GM12878 (cell line): ENCODE results near the gene OTUD6A. TPM values are rescaled to one million over a fixed set of nuclear protein-coding genes. Genes with fewer than 3 reads are reported as not detected.
A peak's percentile ranks its signal among the peaks of the same experiment; 100 is the strongest.

Experiments
- ATAC-seq: fragments of 200-7000 bp; cut with Tn5 transposase; 3 replicates; pipeline ENCODE4 v1.9.1; 2020; ENCODE audit warnings: mild to moderate bottlenecking, moderate library complexity
- BruUV-seq: library from RNA; stranded (reverse); fragments of 400-500 nt; replicated peaks from 2 replicates; lab custom pipeline; 2021; lab: Mats Ljungman, UMichigan
- CTCF ChIA-PET: fragments of 300-600 bp; sonication (Branson Sonifier 250); formaldehyde crosslinking; extraction: SDS; loops from one replicate; lab custom pipeline; 2021; ENCODE audit warnings: inconsistent platforms; lab: Yijun Ruan, JAX
- POLR2A ChIA-PET: fragments of 350-600 bp; formaldehyde crosslinking; extraction: SDS; loops from one replicate; lab custom pipeline; 2021; ENCODE audit warnings: inconsistent platforms; lab: Charles Lee
- RAD21 ChIA-PET: fragments of 300-600 bp; sonication (Branson Sonifier 250); formaldehyde crosslinking; loops from one replicate; lab custom pipeline; 2023; ENCODE audit warnings: antibody characterized with exemption; ENCODE audit not compliant: unreplicated experiment; lab: Charles Lee
- SMC1A ChIA-PET: fragments of 300-600 bp; sonication (Branson Sonifier 250); formaldehyde crosslinking; loops from one replicate; lab custom pipeline; 2023; ENCODE audit not compliant: unreplicated experiment, uncharacterized antibody; lab: Charles Lee
- DNase-seq: peaks from one replicate; pipeline ENCODE4 v3.0.0-alpha.2; 2011; ENCODE audit warnings: low read depth, low spot score
- FAIRE-seq: peaks from 3 replicates; lab custom pipeline; 2011; peaks lifted over from hg19 to GRCh38; lab: Jason Lieb, UNC
- H2AFZ ChIP-seq: 2 replicates; pipeline ENCODE4 v1.6.0; 2011; ENCODE audit warnings: low read depth, low read length, control low read depth; ENCODE audit not compliant: control insufficient read depth
- H3K27ac ChIP-seq: 2 replicates; pipeline ENCODE4 v1.5.1; 2011; ENCODE audit warnings: control low read depth; ENCODE audit not compliant: control insufficient read depth, insufficient read depth
- H3K27me3 ChIP-seq, 2 experiments: replicated peaks in 1 of 2; 2 replicates each; pipeline versions ENCODE4 v1.6.0 to v1.6.1; 2011; ENCODE audit warnings: low read length in 1 of 2; ENCODE audit not compliant: control insufficient read depth in 2 of 2, insufficient read depth in 2 of 2
- H3K36me3 ChIP-seq, 2 experiments: 2 replicates each; pipeline ENCODE4 v1.5.1; 2011; ENCODE audit warnings: low read length in 1 of 2; ENCODE audit not compliant: control insufficient read depth in 2 of 2, insufficient read depth in 2 of 2
- H3K4me1 ChIP-seq: 2 replicates; pipeline ENCODE4 v1.6.1; 2011; ENCODE audit warnings: mild to moderate bottlenecking, low read length, moderate library complexity, mixed read lengths; ENCODE audit not compliant: control insufficient read depth, insufficient read depth
- H3K4me2 ChIP-seq: 2 replicates; pipeline ENCODE4 v1.6.0; 2011; ENCODE audit warnings: control low read depth; ENCODE audit not compliant: control insufficient read depth, insufficient read depth
- H3K4me3 ChIP-seq: fragments of 200-600 bp; sonication (generic); 2 replicates; pipeline ENCODE4 v1.5.1; 2016
- H3K79me2 ChIP-seq: 2 replicates; pipeline ENCODE4 v1.6.0; 2011; ENCODE audit warnings: low read length; ENCODE audit not compliant: control insufficient read depth, insufficient read depth
- H3K9ac ChIP-seq: 2 replicates; pipeline ENCODE4 v1.8.0; 2011; ENCODE audit warnings: low read length, control low read depth, mixed read lengths; ENCODE audit not compliant: control insufficient read depth, insufficient read depth
- H3K9me3 ChIP-seq: replicated peaks from 3 replicates; pipeline ENCODE4 v1.5.1; 2011; ENCODE audit warnings: mild to moderate bottlenecking, low read length; ENCODE audit not compliant: control insufficient read depth, insufficient read depth
- H4K20me1 ChIP-seq: 2 replicates; pipeline ENCODE4 v1.6.0; 2011; ENCODE audit not compliant: control insufficient read depth, insufficient read depth
- FOXK2 ChIP-seq: fragments of 450-650 bp; IDR thresholded peaks from 2 replicates; pipeline ENCODE4 v1.6.1; 2017; ENCODE audit warnings: mild to moderate bottlenecking, moderate library complexity
- HDGF ChIP-seq: fragments of 450-650 bp; IDR thresholded peaks from 2 replicates; pipeline ENCODE4 v1.6.1; 2016; ENCODE audit warnings: antibody characterized with exemption
- KAT2A ChIP-seq: conservative IDR thresholded peaks from 2 replicates; pipeline ENCODE4 v1.6.1; 2011; ENCODE audit warnings: low read depth, low read length; ENCODE audit not compliant: control insufficient read depth
- KLF5 ChIP-seq: fragments of 450-650 bp; IDR thresholded peaks from 2 replicates; pipeline ENCODE4 v1.6.1; 2014; ENCODE audit warnings: mild to moderate bottlenecking; ENCODE audit not compliant: partially characterized antibody
- PKNOX1 ChIP-seq: fragments of 450-650 bp; IDR thresholded peaks from 2 replicates; pipeline ENCODE4 v1.6.1; 2016; ENCODE audit warnings: mild to moderate bottlenecking
- STAT1 ChIP-seq: fragments of 450-650 bp; conservative IDR thresholded peaks from 2 replicates; pipeline ENCODE4 v1.6.1; 2014; ENCODE audit warnings: antibody characterized with exemption, mild to moderate bottlenecking
- ZNF622 ChIP-seq: fragments of 450-650 bp; IDR thresholded peaks from 2 replicates; pipeline ENCODE4 v1.6.1; 2017; ENCODE audit warnings: mild to moderate bottlenecking, inconsistent platforms
- WGBS: methylation state at CpG from one replicate; pipeline ENCODE4 v1.1.6; 2016; ENCODE audit warnings: low lambda C conversion rate; ENCODE audit not compliant: insufficient replicate concordance, insufficient coverage; ENCODE audit errors: missing lambda C conversion rate; 5-methylcytosine and 5-hydroxymethylcytosine counted together
- in situ Hi-C: fragments of 300-500 bp; cut with MboI; formaldehyde crosslinking; loops from 9 replicates; pipeline ENCODE4 v1.14.3; 2018; ENCODE audit warnings: mixed read lengths
- intact Hi-C: fragments of 100-400 bp; cut with micrococcal nuclease; formaldehyde crosslinking; loops from one replicate; pipeline ENCODE4 v1.14.2; 2022; ENCODE audit not compliant: unreplicated experiment
- polyA plus RNA-seq, 11 experiments: library from polyadenylated mRNA; depleted of rRNA in 4 of 11; unstranded in 6 of 11; stranded (reverse) in 5 of 11; fragments of >200 nt; fragmentation: Nextera tagmentation in 4 of 11; fragmentation: Illumina TruSeq in 1 of 11; extraction: Ambion mirVana in 4 of 11; extraction: Trizol in 1 of 11; gene quantifications; 1 replicate in 1 of 11; 2 replicates in 10 of 11; pipeline versions ENCODE4 v1.2.1 to v1.2.3, GENCODE V29; 2011 to 2016; ENCODE audit warnings: inconsistent platforms in 2 of 11, missing spikeins in 2 of 11, low read depth in 1 of 11
- total RNA-seq, 4 experiments: library from RNA; depleted of rRNA in 3 of 4; stranded (reverse); fragments of >200 nt in 3 of 4; fragmentation: Illumina TruSeq in 1 of 4; extraction: Trizol in 1 of 4; gene quantifications; 2 replicates each; pipeline versions ENCODE4 v1.2.1 to v1.2.3, GENCODE V29; 2013 to 2021
- TF ChIP-seq, protein P1 (sequence below): fragments of 450-650 bp; IDR thresholded peaks from 2 replicates; pipeline ENCODE4 v1.6.1; 2017; ENCODE audit warnings: borderline replicate concordance

Gene OTUD6A
- total and polyA plus RNA-seq, 10 of the 15 experiments (the other 5 are each of a cell fraction or from before 2014, with no cell fraction given), result not detected

DNA sequence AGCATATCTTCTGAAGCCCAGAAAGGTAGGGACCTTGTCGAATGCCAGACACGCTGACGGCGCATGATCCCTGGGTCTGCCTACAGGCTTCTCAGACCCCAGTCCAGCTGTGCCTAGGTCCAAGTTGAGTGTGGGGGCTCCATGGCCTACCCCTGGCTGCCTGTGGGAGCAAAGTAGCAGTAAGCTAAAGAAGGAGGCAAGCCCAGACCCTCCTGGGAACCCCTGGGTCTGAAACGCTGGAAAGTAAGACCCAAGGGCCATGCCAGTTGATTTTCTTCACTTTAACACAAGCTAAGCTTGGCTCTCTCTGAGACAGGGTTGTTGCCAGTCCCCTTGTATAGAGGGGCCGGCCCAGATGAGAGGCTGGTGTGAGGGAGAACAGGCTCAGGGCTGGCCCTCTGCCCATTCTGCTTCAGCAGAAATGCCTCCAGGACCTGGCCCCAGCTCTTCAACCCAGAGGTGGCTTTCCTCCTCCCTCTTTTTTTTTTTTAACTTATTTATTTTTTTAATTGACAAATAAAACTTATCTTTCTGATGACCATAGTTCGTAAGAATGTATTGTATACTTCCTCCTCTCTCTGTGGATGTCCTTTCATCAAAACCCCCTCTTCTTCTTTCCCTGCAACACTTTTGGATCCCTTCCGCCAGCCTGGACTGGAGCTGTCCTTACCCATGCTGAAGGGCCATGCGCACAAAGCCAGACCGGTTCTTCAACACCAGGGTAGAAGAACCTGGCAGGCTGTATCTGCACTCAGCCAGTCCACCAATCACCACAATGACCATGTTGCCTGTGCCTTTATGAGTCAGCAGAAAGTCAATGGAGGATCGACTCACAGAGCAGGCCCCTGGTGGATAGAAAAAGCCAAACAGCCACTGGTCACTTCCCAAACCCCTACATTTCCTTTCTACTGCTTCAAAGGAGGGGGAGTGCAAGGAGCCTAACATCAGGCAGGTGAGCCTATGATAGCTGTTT is 19.6 kb upstream of the OTUD6A start:
- DNase-seq (no peak), ATAC-seq (peak; percentile 21; the same call in 1 of the 3 replicates), FAIRE-seq (no peak)
- in situ Hi-C loops, result loop anchor here (25.0 kb wide), 2 partner anchors 95 to 395 kb away; partner anchors contain the start of genes DLG3 and IGBP1
- WGBS, result 37% methylated on average over 11 of the region's 11 CpGs
- ChIA-PET SMC1A (interaction anchor here (1.0 kb wide), 1 partner anchor 11 kb away, joined by 3 read pairs; no protein-coding TSS in a partner anchor), CTCF (interaction anchor here (1.0 to 3.8 kb wide), 2 partner anchors 12 to 14 kb away, joined by 3 to 24 read pairs; no protein-coding TSS in a partner anchor), POLR2A (interaction anchor here (0.6 kb wide), 1 partner anchor 195 kb away, joined by 6 read pairs; no protein-coding TSS in a partner anchor), RAD21 (no interaction called here)
- intact Hi-C loops, result no loop called here
- Histone ChIP-seq H3K4me2 (no peak overlapping the region), H3K4me3 (no peak overlapping the region), H4K20me1 (no peaks in the 10 kb centered on the region), H3K9me3 (no peaks in the 10 kb centered on the region), H3K9ac (no peak overlapping the region), H3K27ac (no peak overlapping the region), H3K36me3 (no peaks in the 10 kb centered on the region), H2AFZ (no peak overlapping the region), H3K79me2 (no peaks in the 10 kb centered on the region), H3K27me3 (no peaks in the 10 kb centered on the region; a peak in 2 of 4 replicates), H3K4me1 (no peaks in the 10 kb centered on the region)
- BruUV-seq, result no TSS peak
- TF ChIP-seq, protein P1, sequence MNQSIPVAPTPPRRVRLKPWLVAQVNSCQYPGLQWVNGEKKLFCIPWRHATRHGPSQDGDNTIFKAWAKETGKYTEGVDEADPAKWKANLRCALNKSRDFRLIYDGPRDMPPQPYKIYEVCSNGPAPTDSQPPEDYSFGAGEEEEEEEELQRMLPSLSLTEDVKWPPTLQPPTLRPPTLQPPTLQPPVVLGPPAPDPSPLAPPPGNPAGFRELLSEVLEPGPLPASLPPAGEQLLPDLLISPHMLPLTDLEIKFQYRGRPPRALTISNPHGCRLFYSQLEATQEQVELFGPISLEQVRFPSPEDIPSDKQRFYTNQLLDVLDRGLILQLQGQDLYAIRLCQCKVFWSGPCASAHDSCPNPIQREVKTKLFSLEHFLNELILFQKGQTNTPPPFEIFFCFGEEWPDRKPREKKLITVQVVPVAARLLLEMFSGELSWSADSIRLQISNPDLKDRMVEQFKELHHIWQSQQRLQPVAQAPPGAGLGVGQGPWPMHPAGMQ, result no peak
- no peak for TF ChIP-seq KLF5
- no peak for TF ChIP-seq STAT1
- no peak for TF ChIP-seq HDGF
- no peak for TF ChIP-seq KAT2A
- no peak for TF ChIP-seq FOXK2
- TF ChIP-seq ZNF622, result no peak
- no peak for TF ChIP-seq PKNOX1
